ENCODE measurements around the gene OLIG3.

Gene OLIG3

GRCh38 chr6:137471986-137472385 lies 22.2 kb downstream of the OLIG3 start:
- no peak for DNase-seq (ENCODE audit: low read depth in 2 of 2, low spot score in 1 of 2)

DNA sequence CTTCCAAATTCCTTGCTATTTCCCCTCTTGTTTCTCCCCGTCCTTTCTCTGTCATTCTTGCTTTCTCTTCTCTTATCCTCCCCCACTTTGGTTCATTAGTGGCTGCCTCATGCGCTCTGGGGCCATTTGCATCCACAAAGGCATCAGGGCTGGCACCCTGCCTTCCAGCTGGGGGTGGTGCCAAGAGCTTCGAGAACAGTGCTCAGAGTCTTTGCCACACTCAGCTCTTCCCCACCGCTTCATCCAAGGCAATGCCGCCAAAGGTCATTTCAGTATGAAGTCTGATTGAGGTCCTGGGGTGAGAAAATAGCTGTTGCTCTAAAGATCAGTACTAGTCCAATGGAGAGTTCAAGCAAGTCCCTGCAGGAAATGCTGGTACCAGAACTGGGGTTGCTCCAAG lies 22.7 kb downstream of the OLIG3 start:
- no peak for DNase-seq (ENCODE audit: low read depth in 2 of 2, low spot score in 1 of 2)

- no peak for DNase-seq (ENCODE audit: low read depth in 2 of 2, low spot score in 1 of 2)
Measured at GRCh38 chr6:137467211-137467610, 27.0 kb downstream of the OLIG3 start.

- DNase-seq (ENCODE audit: low read depth in 2 of 2, low spot score in 1 of 2) = no peak
Measured at GRCh38 chr6:137465378-137466009, 28.7 kb downstream of the OLIG3 start.

DNA sequence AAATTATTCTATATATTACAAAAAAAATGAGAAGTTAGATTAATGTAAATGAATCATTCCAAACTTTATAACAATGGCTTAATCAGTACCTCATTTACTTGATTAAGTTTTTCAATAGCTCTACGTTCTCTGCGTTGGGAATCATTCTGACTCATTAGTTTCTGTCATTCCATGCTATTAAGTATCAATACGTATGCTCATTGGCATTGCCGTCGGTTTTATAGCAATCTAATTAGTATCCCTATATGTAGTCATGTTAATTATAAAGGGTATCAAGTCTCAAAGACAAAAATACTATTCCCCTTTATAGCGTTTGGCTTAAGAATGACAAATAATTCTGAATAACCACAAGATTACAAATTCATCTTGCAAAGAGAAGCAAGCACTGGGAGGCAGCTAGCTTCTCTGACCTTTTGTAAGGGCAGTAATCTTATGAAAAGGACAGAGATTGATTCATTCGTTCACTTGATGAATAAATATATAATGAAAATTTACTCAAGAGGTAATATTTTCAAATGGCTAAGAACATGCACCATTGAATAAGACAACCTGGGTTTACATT lies 41.8 kb downstream of the OLIG3 start:
- no peak for DNase-seq (ENCODE audit: low read depth in 2 of 2, low spot score in 1 of 2)

- no peak for DNase-seq (ENCODE audit: low read depth in 2 of 2, low spot score in 1 of 2)
Measured at GRCh38 chr6:137443901-137444300, 50.3 kb downstream of the OLIG3 start.
